NAMALWA (cell line): Measurements from ENCODE around the gene IL17F.

Experiments used
- DNase-seq: peaks from one replicate; pipeline ENCODE4 v3.0.0-alpha.2; 2015; ENCODE audit warnings: low spot score

IL17F gene

GRCh38 chr6:52189974-52190373, 54.3 kb downstream of the IL17F start:
- DNase-seq: no peak

DNA sequence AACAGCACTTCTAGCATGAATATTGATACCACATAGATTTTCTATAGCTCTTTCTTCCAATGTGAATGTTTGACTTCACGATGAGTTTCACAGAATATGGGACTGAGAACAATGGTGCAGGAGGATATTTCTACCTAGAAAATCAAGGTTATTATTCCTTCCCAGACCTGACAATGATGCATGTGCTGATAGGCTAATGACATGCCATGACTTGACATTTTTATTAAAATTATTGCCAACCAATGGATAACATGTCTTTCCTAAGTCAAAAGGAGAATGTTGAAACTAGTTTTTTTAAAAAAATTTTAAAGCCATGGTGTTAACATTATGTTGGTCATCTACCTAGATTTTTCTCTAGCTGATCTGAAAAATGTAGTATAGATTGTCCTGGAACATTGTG, 57.2 kb downstream of the IL17F start:
- no peak for DNase-seq
